HepG2 (cell line): ENCODE results near the gene SLC2A6. TPM values are rescaled to one million over a fixed set of nuclear protein-coding genes. Genes with fewer than 3 reads are reported as not detected.

Experiments
- AHR ChIP-seq: IDR thresholded peaks from 2 replicates; pipeline ENCODE4 v1.6.1; 2018; ENCODE audit warnings: missing genetic modification reagents, missing compliant biosample characterization
- DR1 ChIP-seq: sonication (generic); formaldehyde crosslinking; IDR thresholded peaks from 2 replicates; pipeline ENCODE4 v1.8.0; 2021; ENCODE audit warnings: mild to moderate bottlenecking, missing genetic modification reagents, inconsistent platforms
- ELF4 ChIP-seq: sonication (generic); formaldehyde crosslinking; IDR thresholded peaks from 2 replicates; pipeline ENCODE4 v1.5.0; 2020; ENCODE audit warnings: missing genetic modification reagents, mild to moderate bottlenecking, moderate library complexity, borderline replicate concordance
- FOXA1 ChIP-seq, 2 experiments: fragments of 450-650 bp in 1 of 2; sonication (generic) in 1 of 2; formaldehyde crosslinking in 1 of 2; IDR thresholded peaks; 2 replicates each; pipeline versions ENCODE4 v1.4.0 to v1.6.1; 2016 to 2020; ENCODE audit warnings: missing genetic modification reagents in 1 of 2
- HIVEP1 ChIP-seq: sonication (generic); formaldehyde crosslinking; IDR thresholded peaks from 2 replicates; pipeline ENCODE4 v1.4.0; 2020; ENCODE audit warnings: mild to moderate bottlenecking, missing genetic modification reagents
- KDM2A ChIP-seq: sonication (generic); formaldehyde crosslinking; IDR thresholded peaks from 2 replicates; pipeline ENCODE4 v1.4.0; 2020; ENCODE audit warnings: low read depth, missing genetic modification reagents, borderline replicate concordance
- NCOA1 ChIP-seq: sonication (generic); formaldehyde crosslinking; IDR thresholded peaks from 2 replicates; pipeline ENCODE4 v1.9.0; 2021; ENCODE audit warnings: missing genetic modification reagents
- NFATC3 ChIP-seq: sonication (generic); formaldehyde crosslinking; IDR thresholded peaks from 2 replicates; pipeline ENCODE4 v1.5.1; 2020; ENCODE audit warnings: mild to moderate bottlenecking, missing genetic modification reagents
- NPAS2 ChIP-seq: sonication (generic); formaldehyde crosslinking; IDR thresholded peaks from 2 replicates; pipeline ENCODE4 v1.8.0; 2022; ENCODE audit warnings: mild to moderate bottlenecking, missing genetic modification reagents, borderline replicate concordance
- POGZ ChIP-seq: sonication (generic); formaldehyde crosslinking; IDR thresholded peaks from 2 replicates; pipeline ENCODE4 v1.4.0; 2020; ENCODE audit warnings: mild to moderate bottlenecking, missing genetic modification reagents
- SNAI1 ChIP-seq: sonication (generic); formaldehyde crosslinking; IDR thresholded peaks from 2 replicates; pipeline ENCODE4 v1.5.0; 2020; ENCODE audit warnings: mild to moderate bottlenecking, missing genetic modification reagents, borderline replicate concordance
- SOX5 ChIP-seq: IDR thresholded peaks from 2 replicates; pipeline ENCODE4 v1.6.1; 2016; ENCODE audit warnings: borderline replicate concordance
- TEAD3 ChIP-seq: optimal IDR thresholded peaks from 2 replicates; pipeline ENCODE3; 2016; ENCODE audit warnings: borderline replicate concordance
- ZC3H4 ChIP-seq: sonication (generic); formaldehyde crosslinking; IDR thresholded peaks from 2 replicates; pipeline ENCODE4 v1.4.0; 2020; ENCODE audit warnings: missing genetic modification reagents, borderline replicate concordance
- ZFP36 ChIP-seq: fragments of 150-350 bp; IDR thresholded peaks from 2 replicates; pipeline ENCODE4 v1.6.1; 2018; ENCODE audit warnings: borderline replicate concordance, low read length, low read depth; ENCODE audit not compliant: partially characterized antibody
- ZNF263 ChIP-seq: sonication (generic); formaldehyde crosslinking; IDR thresholded peaks from 2 replicates; pipeline ENCODE4 v1.4.0; 2020; ENCODE audit warnings: missing genetic modification reagents
- ZNF331 ChIP-seq: sonication (generic); formaldehyde crosslinking; IDR thresholded peaks from 2 replicates; pipeline ENCODE4 v1.4.0; 2020; ENCODE audit warnings: missing genetic modification reagents
- ZNF354B ChIP-seq: sonication (generic); formaldehyde crosslinking; IDR thresholded peaks from 2 replicates; pipeline ENCODE4 v1.8.0; 2022; ENCODE audit warnings: mild to moderate bottlenecking, missing genetic modification reagents
- ZNF672 ChIP-seq: sonication (generic); formaldehyde crosslinking; IDR thresholded peaks from 2 replicates; pipeline ENCODE4 v1.8.1; 2022; ENCODE audit warnings: missing genetic modification reagents
- ZNF713 ChIP-seq: sonication (generic); formaldehyde crosslinking; IDR thresholded peaks from 2 replicates; pipeline ENCODE4 v1.4.0; 2020; ENCODE audit warnings: mild to moderate bottlenecking, missing genetic modification reagents
- ZNF746 ChIP-seq: sonication (generic); formaldehyde crosslinking; IDR thresholded peaks from 2 replicates; pipeline ENCODE4 v1.8.0; 2022; ENCODE audit warnings: mild to moderate bottlenecking, missing genetic modification reagents
- ZNF878 ChIP-seq: sonication (generic); formaldehyde crosslinking; IDR thresholded peaks from 2 replicates; pipeline ENCODE4 v1.8.1; 2023; ENCODE audit warnings: mild to moderate bottlenecking, missing genetic modification reagents, moderate library complexity
- polyA plus RNA-seq, 8 experiments: library from polyadenylated mRNA; depleted of rRNA in 3 of 8; stranded (reverse) in 7 of 8; unstranded in 1 of 8; fragments of >200 nt; fragmentation: Illumina TruSeq in 4 of 8; extraction: Trizol in 4 of 8; gene quantifications; 2 replicates each; pipeline versions ENCODE4 v1.2.1 to v1.2.3, GENCODE V29; 2011 to 2016; ENCODE audit warnings: low read depth in 4 of 8, missing spikeins in 1 of 8, mixed read lengths in 1 of 8; ENCODE audit not compliant: insufficient read depth in 1 of 8
- total RNA-seq, 5 experiments: library from RNA; depleted of rRNA; stranded (reverse); fragments of >200 nt; fragmentation: Illumina TruSeq; extraction: Trizol; gene quantifications; 2 replicates each; pipeline ENCODE4 v1.2.3, GENCODE V29; 2016; ENCODE audit warnings: low read depth in 1 of 5
- TF ChIP-seq, protein P1 (sequence below): sonication (generic); formaldehyde crosslinking; IDR thresholded peaks from 2 replicates; pipeline ENCODE4 v1.9.0; 2021; ENCODE audit warnings: missing genetic modification reagents, mild to moderate bottlenecking, borderline replicate concordance
- TF ChIP-seq, protein P2 (sequence below): sonication (generic); formaldehyde crosslinking; conservative IDR thresholded peaks from 2 replicates; pipeline ENCODE4 v1.8.0; 2022; ENCODE audit warnings: low read depth, missing genetic modification reagents
- TF ChIP-seq, protein P3 (sequence below): sonication (generic); formaldehyde crosslinking; IDR thresholded peaks from 2 replicates; pipeline ENCODE4 v1.4.0; 2020; ENCODE audit warnings: mild to moderate bottlenecking, missing genetic modification reagents
- TF ChIP-seq, protein P4 (sequence below): sonication (generic); formaldehyde crosslinking; IDR thresholded peaks from 2 replicates; pipeline ENCODE4 v1.4.0; 2020; ENCODE audit warnings: missing genetic modification reagents

SLC2A6 gene
- total and polyA plus RNA-seq, 2 of the 13 experiments (the other 11 are each of a cell fraction or from before 2014, with no cell fraction given): 4.1 to 15.0 TPM

DNA sequence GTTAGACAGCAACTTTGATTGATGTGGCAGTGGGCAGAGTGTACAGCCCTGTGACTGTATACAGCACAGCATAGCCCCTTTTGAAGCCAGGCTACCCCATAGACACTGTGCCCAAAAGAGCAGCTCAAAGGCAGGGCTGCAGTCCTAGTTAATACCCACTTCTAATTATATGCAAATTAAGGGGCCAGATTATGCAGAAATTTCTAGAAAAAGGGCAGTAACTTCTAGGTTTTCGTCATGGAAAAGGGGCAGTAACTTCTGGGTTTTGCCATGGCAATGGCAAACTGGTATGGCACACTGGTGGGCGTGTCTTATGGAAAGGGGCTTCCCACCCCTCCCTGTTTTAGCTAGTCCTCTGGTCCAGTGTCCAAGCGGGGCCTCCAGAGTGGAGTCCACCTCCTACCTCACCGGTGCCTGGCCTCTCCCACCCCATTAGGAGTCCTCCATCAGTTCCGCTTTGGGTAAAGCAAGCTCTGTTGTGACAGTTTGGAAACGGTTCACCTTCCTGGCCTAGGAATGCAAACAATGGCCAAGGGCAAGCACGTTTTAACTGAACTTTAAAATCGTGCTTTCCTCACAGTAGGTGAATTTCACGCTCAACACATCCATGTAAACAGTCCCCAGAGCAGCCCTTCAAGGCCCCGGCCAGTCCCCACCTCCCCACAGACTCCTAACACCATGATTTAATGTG lies 51.1 kb downstream of the SLC2A6 start (continued):
- TF ChIP-seq KDM2A (no peak), ZFP36 (no peak), HIVEP1 (CRISPR knock-in tag) (0 out of 2 replicates have a peak, but pooled peaks have one; percentile 39), NFATC3 (no peak), ZNF878 (CRISPR knock-in tag) (no peak; the same call in 1 of the 2 replicates), NCOA1 (no peak), AHR (CRISPR knock-in tag) (no peak), SNAI1 (CRISPR knock-in tag) (no peak), ZNF263 (CRISPR knock-in tag) (peak; percentile 56; the same call in 1 of the 2 replicates), POGZ (no peak), ELF4 (CRISPR knock-in tag) (no peak), ZNF331 (CRISPR knock-in tag) (peak; percentile 22; the same call in 1 of the 2 replicates), ZNF672 (CRISPR knock-in tag) (no peak), ZNF713 (CRISPR knock-in tag) (no peak), ZNF746 (CRISPR knock-in tag) (peak; percentile 68; the same call in 1 of the 2 replicates), TEAD3 (CRISPR knock-in tag) (peak; percentile 92), FOXA1 (IDR thresholded peaks at IDR 0.05) (no peak), FOXA1 (CRISPR knock-in tag; IDR thresholded peaks at IDR 0.05) (peak; percentile 40; the same call in 1 of the 2 replicates), DR1 (CRISPR knock-in tag) (no peak), NPAS2 (no peak), SOX5 (CRISPR knock-in tag) (peak; percentile 63; the same call in 1 of the 2 replicates), ZC3H4 (CRISPR knock-in tag) (no peak), ZNF354B (no peak)
- TF ChIP-seq, protein P1, sequence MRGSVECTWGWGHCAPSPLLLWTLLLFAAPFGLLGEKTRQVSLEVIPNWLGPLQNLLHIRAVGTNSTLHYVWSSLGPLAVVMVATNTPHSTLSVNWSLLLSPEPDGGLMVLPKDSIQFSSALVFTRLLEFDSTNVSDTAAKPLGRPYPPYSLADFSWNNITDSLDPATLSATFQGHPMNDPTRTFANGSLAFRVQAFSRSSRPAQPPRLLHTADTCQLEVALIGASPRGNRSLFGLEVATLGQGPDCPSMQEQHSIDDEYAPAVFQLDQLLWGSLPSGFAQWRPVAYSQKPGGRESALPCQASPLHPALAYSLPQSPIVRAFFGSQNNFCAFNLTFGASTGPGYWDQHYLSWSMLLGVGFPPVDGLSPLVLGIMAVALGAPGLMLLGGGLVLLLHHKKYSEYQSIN (CRISPR knock-in tag): no peak
- TF ChIP-seq, protein P2, sequence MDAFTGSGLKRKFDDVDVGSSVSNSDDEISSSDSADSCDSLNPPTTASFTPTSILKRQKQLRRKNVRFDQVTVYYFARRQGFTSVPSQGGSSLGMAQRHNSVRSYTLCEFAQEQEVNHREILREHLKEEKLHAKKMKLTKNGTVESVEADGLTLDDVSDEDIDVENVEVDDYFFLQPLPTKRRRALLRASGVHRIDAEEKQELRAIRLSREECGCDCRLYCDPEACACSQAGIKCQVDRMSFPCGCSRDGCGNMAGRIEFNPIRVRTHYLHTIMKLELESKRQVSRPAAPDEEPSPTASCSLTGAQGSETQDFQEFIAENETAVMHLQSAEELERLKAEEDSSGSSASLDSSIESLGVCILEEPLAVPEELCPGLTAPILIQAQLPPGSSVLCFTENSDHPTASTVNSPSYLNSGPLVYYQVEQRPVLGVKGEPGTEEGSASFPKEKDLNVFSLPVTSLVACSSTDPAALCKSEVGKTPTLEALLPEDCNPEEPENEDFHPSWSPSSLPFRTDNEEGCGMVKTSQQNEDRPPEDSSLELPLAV (CRISPR knock-in tag): no peak
- TF ChIP-seq, protein P3, sequence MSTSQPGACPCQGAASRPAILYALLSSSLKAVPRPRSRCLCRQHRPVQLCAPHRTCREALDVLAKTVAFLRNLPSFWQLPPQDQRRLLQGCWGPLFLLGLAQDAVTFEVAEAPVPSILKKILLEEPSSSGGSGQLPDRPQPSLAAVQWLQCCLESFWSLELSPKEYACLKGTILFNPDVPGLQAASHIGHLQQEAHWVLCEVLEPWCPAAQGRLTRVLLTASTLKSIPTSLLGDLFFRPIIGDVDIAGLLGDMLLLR (CRISPR knock-in tag): no peak
- TF ChIP-seq, protein P4, sequence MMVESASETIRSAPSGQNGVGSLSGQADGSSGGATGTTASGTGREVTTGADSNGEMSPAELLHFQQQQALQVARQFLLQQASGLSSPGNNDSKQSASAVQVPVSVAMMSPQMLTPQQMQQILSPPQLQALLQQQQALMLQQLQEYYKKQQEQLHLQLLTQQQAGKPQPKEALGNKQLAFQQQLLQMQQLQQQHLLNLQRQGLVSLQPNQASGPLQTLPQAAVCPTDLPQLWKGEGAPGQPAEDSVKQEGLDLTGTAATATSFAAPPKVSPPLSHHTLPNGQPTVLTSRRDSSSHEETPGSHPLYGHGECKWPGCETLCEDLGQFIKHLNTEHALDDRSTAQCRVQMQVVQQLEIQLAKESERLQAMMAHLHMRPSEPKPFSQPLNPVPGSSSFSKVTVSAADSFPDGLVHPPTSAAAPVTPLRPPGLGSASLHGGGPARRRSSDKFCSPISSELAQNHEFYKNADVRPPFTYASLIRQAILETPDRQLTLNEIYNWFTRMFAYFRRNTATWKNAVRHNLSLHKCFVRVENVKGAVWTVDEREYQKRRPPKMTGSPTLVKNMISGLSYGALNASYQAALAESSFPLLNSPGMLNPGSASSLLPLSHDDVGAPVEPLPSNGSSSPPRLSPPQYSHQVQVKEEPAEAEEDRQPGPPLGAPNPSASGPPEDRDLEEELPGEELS (CRISPR knock-in tag): peak; percentile 65
